GM08714 (cell line): ENCODE data around the gene MAPRE3.
"Not testable (repeated sequence)": the region's sequence is repeated elsewhere in the genome, so short reads cannot be mapped to it uniquely, and the experiment has no call there.

Source experiments
- H3K4me3 ChIP-seq: fragments of 200-500 bp; sonication (Bioruptor generic); 2 replicates; pipeline ENCODE4 v1.5.1; 2014; ENCODE audit warnings: mild to moderate bottlenecking, low read length, inconsistent platforms
- ZNF274 ChIP-seq: IDR thresholded peaks from 2 replicates; pipeline ENCODE4 v1.6.1; 2012; ENCODE audit warnings: mild to moderate bottlenecking, low read depth, low read length

The MAPRE3 gene

GRCh38 chr2:27060323-27060722 lies 89.9 kb downstream of the MAPRE3 start:
- TF ChIP-seq ZNF274: no peak

GRCh38 chr2:27065128-27065527 lies 94.7 kb downstream of the MAPRE3 start:
- H3K4me3 ChIP-seq: no peak overlapping the region
- TF ChIP-seq ZNF274: no peak

More at GRCh38 chr2:27060323-27060722, 89.9 kb downstream of the MAPRE3 start:
- no peak overlapping the region for H3K4me3 ChIP-seq

GRCh38 chr2:27067385-27067784 lies 96.9 kb downstream of the MAPRE3 start:
- H3K4me3 ChIP-seq: no peak overlapping the region
- no peak for TF ChIP-seq ZNF274

GRCh38 chr2:27069436-27069835 lies 99.0 kb downstream of the MAPRE3 start:
- TF ChIP-seq ZNF274: no peak
- H3K4me3 ChIP-seq: no peak overlapping the region

GRCh38 chr2:27069961-27070618 lies 99.7 kb downstream of the MAPRE3 start:
- TF ChIP-seq ZNF274: no peak
- peak overlapping the region; percentile 96 for H3K4me3 ChIP-seq

GRCh38 chr2:27070653-27071276 lies 100.3 kb downstream of the MAPRE3 start:
- H3K4me3 ChIP-seq: peak overlapping the region; percentile 96
- TF ChIP-seq ZNF274: no peak

GRCh38 chr2:27071277-27071989 lies 101.0 kb downstream of the MAPRE3 start, which contains the start of gene OST4:
Gene OST4, minus strand, starts transcription at chr2:27071654.
- no peak for TF ChIP-seq ZNF274
- H3K4me3 ChIP-seq: peak within 1 kb of the TSS; percentile 96

GRCh38 chr2:27071990-27072830 lies 101.8 kb downstream of the MAPRE3 start:
- TF ChIP-seq ZNF274: no peak
- H3K4me3 ChIP-seq: peak overlapping the region; percentile 69; the same call in 1 of the 2 replicates

GRCh38 chr2:27072920-27073319 lies 102.5 kb downstream of the MAPRE3 start:
- no peak overlapping the region; the same call in 1 of the 2 replicates for H3K4me3 ChIP-seq
- TF ChIP-seq ZNF274: no peak

- no peak overlapping the region for H3K4me3 ChIP-seq
- no peak for TF ChIP-seq ZNF274
Measured at GRCh38 chr2:27073782-27074181, 103.3 kb downstream of the MAPRE3 start.

GRCh38 chr2:27074738-27075565 lies 104.5 kb downstream of the MAPRE3 start:
- TF ChIP-seq ZNF274: no peak
- no peak overlapping the region; the same call in 1 of the 2 replicates for H3K4me3 ChIP-seq

GRCh38 chr2:27075566-27075871 lies 105.1 kb downstream of the MAPRE3 start:
- H3K4me3 ChIP-seq: not testable (repeated sequence)

GRCh38 chr2:27076323-27076722 lies 105.9 kb downstream of the MAPRE3 start:
- no peak overlapping the region for H3K4me3 ChIP-seq
- no peak for TF ChIP-seq ZNF274
